GM21360 (cell line): ENCODE measurements around the gene DPPA5.
"Not testable (repeated sequence)": the region's sequence is repeated elsewhere in the genome, so short reads cannot be mapped to it uniquely, and the experiment has no call there.

Experiments used
- ATAC-seq: cut with Tn5 transposase; IDR thresholded peaks from one replicate; pipeline ENCODE4 v1.9.1; 2021; ENCODE audit warnings: mild to moderate bottlenecking, moderate library complexity; ENCODE audit not compliant: unreplicated experiment

Gene DPPA5

GRCh38 chr6:73364549-73364948, 10.5 kb upstream of the DPPA5 start:
- no peak for ATAC-seq

DNA sequence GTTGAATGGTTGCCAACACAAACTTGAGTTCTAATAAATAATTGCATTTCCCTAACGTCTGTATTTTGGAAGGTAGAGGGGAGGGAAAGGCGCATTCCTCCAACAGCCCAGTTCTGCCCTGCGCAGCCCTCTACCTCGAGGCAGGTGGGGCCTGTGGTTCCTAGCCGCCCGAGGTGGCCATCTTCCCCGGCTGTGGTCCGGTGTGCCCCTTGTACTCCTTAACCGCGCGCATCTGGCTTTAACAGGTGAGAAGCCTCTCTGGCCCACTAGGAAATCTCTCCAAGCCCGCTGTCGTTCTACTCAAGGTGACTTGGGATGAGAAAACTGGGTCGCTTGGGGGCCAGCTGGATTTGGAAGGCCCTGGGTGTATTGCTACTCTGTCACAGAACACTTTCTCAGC, 10.0 kb upstream of the DPPA5 start:
- no peak for ATAC-seq

- ATAC-seq, result no peak
Observed at GRCh38 chr6:73363537-73363875, 9.4 kb upstream of the DPPA5 start.

GRCh38 chr6:73362869-73363536, 8.9 kb upstream of the DPPA5 start:
- ATAC-seq, result no peak

DNA sequence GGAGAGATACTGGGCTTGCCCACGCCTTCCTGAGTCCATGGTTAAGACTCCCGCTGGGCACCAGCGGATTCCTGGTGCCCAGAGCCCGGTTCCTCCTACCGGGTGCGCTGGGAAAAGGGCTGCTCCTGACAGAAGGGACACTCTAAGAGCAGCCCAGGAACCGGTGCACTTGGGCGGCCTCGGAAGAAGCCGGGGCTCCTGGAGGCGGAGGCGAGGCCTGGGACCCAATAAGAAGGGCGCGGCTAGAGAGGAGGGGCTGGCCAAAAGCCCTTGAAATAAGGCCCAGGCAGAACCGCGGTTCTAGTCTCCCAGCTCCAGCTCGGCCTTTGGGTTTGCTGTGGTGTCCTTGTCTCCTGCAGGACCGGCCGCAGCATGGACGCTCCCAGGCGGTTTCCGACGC, 8.3 kb upstream of the DPPA5 start, which contains the start of gene KHDC3L:
KHDC3L (plus strand) TSS at position 301 of the 400 bp plus-strand sequence; CDS start at position 373, 72 bp downstream.
- no peak for ATAC-seq

DNA sequence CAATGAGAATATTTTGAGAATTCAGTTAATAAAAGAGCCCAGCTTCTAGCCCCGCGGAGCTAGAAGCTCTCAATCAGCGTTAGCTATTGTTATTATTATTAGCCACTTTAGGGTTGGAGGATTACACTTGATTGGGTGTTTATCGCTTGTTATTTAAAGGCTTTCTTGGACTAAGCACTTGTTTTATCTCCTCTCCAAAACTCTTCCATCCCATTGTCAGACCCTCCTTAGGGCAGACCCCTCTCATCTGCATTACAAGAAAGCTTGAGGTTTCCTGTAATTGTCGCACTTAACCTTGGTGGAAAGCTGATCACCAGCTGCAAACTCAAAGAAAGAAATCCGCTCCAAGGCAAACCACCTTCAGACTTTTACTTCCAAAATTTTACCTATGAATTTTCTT, 4.8 kb downstream of the DPPA5 start:
- ATAC-seq, result no peak

- no peak for ATAC-seq
Observed at GRCh38 chr6:73348550-73349204, 5.4 kb downstream of the DPPA5 start.

DNA sequence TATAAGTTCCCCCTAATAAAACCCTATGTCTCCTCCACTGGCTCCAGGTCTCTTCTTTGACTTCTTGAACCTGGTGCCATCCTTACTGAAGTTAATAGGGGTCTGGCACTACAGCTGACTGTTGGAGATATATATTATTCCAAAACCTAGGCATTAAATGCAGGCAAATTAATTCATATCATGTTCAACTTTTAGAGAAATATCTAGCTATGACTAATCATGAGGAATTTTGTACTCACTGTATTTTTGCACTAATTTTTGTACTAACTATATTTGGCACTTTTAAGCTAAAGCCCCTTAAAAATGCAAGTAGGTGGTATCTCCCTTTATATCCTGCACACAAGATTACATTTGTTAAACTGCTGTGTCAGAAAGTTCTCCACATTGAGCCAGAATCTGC, 10.9 kb downstream of the DPPA5 start:
- no peak for ATAC-seq

- ATAC-seq, result no peak
Observed at GRCh38 chr6:73342174-73342573, 11.9 kb downstream of the DPPA5 start.

DNA sequence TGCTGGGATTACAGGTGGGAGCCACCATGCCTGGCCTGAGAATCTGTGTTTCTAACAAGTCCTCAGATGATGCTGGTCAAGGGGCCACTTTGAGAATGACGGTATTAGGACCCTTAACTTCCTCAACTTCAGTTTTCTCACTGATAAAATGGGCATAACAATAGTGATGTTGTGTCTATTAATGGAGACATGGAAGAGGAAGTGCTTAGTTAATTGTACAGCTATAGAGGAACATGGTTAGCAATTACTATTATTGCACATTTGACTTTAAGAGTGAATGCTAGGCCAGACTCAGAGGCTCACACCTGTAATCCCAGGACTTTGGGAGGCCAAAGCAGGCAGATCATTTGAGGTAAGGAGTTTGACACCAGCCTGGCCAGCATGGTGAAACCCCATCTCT, 12.7 kb downstream of the DPPA5 start:
- no peak for ATAC-seq

DNA sequence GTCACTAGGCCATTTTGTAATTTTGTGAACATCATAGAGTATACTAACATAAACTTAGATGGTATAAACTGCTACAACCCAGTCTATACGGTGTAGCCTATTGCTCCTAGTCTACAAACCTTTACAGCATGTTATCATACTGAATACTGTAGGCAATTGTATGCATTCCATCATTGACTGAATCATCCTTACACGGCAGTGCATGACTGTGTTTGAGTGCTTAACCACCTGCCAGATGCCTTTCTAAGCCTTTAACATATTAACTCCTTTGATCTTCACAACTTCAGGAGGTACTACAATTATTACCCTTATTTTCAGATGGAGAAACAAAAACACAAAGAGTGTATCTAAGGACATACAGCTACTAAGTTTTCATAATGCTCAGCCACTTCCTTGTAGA, 14.0 kb downstream of the DPPA5 start:
- ATAC-seq, result no peak

GRCh38 chr6:73339340-73339739, 14.7 kb downstream of the DPPA5 start:
- ATAC-seq, result no peak

DNA sequence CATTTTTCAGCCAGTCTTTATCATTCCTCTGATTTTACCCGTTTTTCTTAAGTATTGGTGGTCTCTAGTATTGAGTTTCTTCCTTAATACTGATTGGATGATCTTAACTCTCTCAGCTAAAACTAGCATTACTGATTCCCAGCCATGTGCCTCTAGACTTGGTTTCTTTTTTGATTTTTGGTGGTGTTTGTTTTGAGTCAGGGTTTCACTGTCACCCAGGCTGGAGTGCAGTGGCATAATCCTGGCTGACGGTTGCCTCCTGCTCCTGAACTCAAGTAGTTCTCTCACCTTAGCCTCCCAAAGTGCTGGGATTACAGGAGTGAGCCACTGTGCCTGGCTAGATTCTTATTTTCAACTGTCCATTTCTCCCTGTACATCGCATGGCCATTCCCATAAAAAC, 24.9 kb downstream of the DPPA5 start:
- peak; percentile 63 for ATAC-seq

DNA sequence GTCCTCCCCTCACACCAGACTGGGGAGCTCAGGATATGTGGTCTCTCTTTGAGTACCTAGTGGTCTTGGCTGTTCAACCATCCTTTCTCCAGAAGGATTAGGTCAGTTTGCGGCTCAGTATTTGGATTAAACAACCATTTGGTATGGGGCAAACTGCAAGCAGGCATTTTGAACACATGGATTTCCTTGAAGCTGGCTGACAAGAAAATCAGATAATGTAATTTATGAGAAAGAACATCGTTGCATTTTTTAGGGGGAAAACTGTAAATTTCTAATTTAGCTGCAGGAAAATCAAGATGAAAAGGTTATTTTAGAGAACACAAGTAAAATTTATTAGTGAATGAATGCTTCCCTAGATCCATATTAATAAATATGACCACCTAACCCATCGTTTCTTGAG, 25.3 kb downstream of the DPPA5 start:
- ATAC-seq, result no peak

DNA sequence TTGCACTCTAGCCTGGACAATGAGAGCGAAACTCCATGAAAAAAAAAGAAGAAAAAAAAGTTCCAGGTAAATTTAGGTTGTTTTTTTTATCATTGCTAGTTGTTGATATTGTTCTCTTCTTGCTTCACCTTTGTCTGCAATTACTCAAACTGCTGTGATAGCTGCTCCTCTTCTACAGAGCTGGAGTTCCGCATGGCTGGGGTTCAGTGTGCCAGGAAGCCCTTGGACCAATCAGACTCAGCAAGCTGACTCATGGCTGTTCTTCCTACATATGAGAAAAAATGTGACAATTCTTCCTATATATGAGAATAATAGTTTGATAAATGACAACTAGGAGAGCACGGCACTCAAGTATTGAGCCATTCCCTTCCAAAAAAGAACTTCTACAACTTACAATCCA, 28.4 kb downstream of the DPPA5 start:
- ATAC-seq, result no peak

DNA sequence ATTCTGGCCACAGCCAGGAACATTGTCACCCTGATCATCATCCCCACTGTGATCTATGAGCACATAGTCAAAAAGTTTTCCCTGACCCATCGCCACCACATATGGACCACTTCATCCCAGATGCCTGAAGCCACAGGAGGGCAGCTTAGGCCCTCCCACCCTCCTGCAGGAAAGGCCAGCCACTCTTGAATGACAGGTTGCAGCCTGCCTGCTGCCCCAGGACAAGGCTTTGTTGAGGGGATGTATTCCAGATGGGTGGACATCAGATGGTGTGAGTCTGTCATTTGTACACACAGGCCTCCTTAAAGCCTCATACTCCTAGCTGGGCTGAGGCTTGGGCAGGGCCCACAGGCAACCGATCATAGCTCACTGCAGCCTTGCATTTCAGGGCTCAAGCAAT, 30.8 kb downstream of the DPPA5 start:
- no peak for ATAC-seq

DNA sequence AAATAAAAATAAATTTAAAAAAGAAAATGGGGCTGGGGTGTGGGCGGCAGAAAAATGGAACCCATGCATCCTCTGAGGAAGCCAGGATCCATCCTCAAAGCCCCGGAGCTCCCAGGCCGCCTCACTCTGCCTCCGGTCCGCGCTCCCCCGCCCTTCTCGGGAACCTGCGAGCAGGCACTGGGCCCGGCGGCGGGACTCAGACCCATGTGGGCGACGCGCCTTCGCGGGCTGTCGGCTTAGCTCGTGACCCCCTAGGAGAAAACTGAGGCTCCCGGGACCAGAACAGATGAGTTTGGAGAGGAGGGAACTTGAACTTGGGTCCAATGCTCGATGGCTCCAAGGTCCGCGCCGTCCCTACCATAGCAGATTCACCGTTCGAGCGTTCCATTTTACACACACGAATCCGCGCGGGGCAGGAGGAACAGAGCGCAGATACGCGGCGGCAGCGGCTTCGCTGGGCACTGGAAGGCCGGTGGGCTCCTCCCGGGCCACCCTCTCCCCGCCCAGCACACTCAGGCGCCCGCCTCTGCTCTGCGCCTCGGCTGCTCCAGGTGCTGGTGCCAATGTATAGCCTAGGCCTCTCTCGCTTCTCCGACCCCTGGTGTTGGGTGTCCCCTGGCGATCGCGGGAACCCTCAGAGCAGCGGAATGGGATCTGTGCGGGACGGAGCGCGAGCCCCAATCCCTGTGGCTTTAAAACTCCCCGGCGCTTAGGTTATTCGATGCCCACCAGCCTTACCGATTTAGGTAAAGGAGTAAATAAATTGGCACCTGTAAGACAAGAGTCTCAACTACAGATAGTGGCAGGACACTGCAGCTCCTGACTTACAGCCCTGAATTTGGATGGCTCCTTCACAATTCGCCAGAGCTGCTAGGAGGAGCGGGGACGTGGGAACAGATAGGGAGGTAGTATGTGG, 39.2 kb downstream of the DPPA5 start:
- no peak for ATAC-seq

GRCh38 chr6:73310503-73310845, 43.6 kb downstream of the DPPA5 start:
- not testable (repeated sequence) for ATAC-seq

DNA sequence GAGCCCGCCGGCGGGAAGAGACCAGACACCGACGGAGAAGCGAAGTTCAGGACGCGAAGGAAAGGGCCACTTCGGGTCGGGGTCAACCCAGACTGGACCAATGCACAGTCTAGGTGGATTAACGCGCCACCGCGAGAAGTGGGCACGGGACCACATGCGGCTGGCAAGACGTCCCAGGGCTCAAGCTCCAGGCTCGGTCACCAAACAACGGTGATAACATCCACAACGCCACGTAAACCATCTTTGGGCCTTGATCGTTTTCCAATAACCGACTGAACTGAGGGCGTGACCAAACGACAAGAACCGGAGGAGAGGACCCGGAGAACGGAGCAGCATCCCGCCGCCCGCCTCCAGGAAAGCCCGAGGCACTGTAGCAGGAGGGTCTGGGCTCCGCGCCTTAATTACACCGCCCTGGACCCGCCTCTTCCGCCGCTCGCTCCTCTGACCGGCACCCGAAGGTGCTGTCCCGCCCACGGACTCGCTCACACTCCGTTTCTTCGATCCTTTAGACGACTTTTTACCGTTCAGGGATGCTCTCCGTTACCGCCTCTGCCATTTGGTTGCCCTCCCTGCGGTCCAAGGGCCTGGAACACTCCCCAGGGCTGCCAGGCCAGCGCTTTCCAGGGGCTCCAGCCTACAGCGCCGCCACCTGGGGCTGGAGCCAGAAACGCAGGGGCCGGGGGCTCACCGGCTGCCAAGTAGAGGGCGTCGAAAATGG, 44.1 kb downstream of the DPPA5 start:
- peak; percentile 97 for ATAC-seq

GRCh38 chr6:73309535-73309784, 44.6 kb downstream of the DPPA5 start:
- no peak for ATAC-seq

- ATAC-seq, result no peak
Observed at GRCh38 chr6:73308712-73309534, 45.2 kb downstream of the DPPA5 start.
